Coronary artery (tissue), 2 donors: Measurements from ENCODE around the gene TAP2.

ENCODE experiments used
- DNase-seq: peaks from one replicate; pipeline ENCODE4 v3.0.0-alpha.2; 2017; ENCODE audit warnings: low spot score
- H3K27ac ChIP-seq, 2 donors: fragments of 200-600 bp; sonication (generic); one replicate each; pipeline ENCODE4 v1.5.1; 2016 to 2019
- H3K4me3 ChIP-seq: fragments of 200-600 bp; sonication (generic); 2 replicates; pipeline ENCODE4 v1.5.1; 2016; ENCODE audit warnings: mild to moderate bottlenecking, moderate library complexity
- CTCF ChIP-seq: fragments of 200-600 bp; sonication (generic); IDR thresholded peaks from one replicate; pipeline ENCODE4 v1.5.1; 2019; ENCODE audit warnings: antibody characterized with exemption

Gene TAP2

GRCh38 chr6:32819729-32820128 lies 18.8 kb downstream of the TAP2 start:
- TF ChIP-seq CTCF: no peak
- no peak for DNase-seq
- no peak overlapping the region for H3K27ac ChIP-seq
- no peak overlapping the region for H3K4me3 ChIP-seq

GRCh38 chr6:32818867-32819266 lies 19.7 kb downstream of the TAP2 start:
- Histone ChIP-seq H3K4me3 (no peak overlapping the region), H3K27ac (no peak overlapping the region)
- no peak for DNase-seq
- no peak for TF ChIP-seq CTCF

GRCh38 chr6:32816746-32817204 lies 21.8 kb downstream of the TAP2 start, which contains the start of gene HLA-DOB:
Gene HLA-DOB (minus strand): TSS chr6:32817002. CDS start chr6:32816951, 51 bp downstream.
- no peak within 1 kb of the TSS for H3K27ac ChIP-seq
- no peak for TF ChIP-seq CTCF
- no peak within 1 kb of the TSS for H3K4me3 ChIP-seq
- DNase-seq: no peak

- DNase-seq: no peak
- Histone ChIP-seq H3K27ac (no peak overlapping the region), H3K4me3 (no peak overlapping the region)
- TF ChIP-seq CTCF: no peak
Measured at GRCh38 chr6:32815996-32816395, 22.5 kb downstream of the TAP2 start.

- DNase-seq: no peak
- TF ChIP-seq CTCF: no peak
- H3K27ac ChIP-seq: no peak overlapping the region
- no peak overlapping the region for H3K4me3 ChIP-seq
Measured at GRCh38 chr6:32815115-32815514, 23.4 kb downstream of the TAP2 start.

GRCh38 chr6:32814145-32814544 lies 24.4 kb downstream of the TAP2 start:
- Histone ChIP-seq H3K27ac (no peak overlapping the region), H3K4me3 (no peak overlapping the region)
- no peak for DNase-seq
- no peak for TF ChIP-seq CTCF

GRCh38 chr6:32809171-32809570 lies 29.4 kb downstream of the TAP2 start:
- DNase-seq: no peak
- Histone ChIP-seq H3K4me3 (no peak overlapping the region), H3K27ac (no peak overlapping the region)
- TF ChIP-seq CTCF: no peak
